Inferior parietal cortex (tissue), 1 donor: ENCODE measurements around the gene TGM3.

Source experiments
- DNase-seq: peaks from one replicate; pipeline ENCODE4 v3.0.0-alpha.2; 2016; ENCODE audit errors: extremely low spot score

Gene TGM3

GRCh38 chr20:2283706-2284423 is 11.9 kb upstream of the TGM3 start:
- no peak for DNase-seq

DNA sequence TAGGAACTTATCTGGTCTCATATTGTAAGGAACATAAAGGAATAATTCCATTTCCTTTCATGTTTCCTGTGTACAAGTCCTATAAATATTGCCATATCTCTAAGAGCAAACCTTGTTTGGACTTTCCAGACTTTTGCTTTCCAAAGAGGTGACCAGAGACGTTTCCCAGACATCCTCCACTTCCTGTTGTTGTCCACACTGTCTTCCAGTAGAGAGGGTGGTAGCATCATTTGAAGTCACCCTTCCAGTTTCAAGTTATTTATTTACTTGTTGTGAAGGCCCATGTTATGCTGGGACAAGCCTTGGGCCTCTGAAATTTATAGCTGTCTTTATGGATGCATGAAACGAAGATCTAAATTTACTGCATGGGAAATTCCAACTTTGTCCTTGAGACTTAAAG is 10.6 kb upstream of the TGM3 start:
- no peak for DNase-seq

GRCh38 chr20:2285613-2286012 is 10.2 kb upstream of the TGM3 start:
- DNase-seq, result no peak

- no peak for DNase-seq
Observed at GRCh38 chr20:2287504-2287903, 8.3 kb upstream of the TGM3 start.

GRCh38 chr20:2289475-2289874 is 6.3 kb upstream of the TGM3 start:
- no peak for DNase-seq

DNA sequence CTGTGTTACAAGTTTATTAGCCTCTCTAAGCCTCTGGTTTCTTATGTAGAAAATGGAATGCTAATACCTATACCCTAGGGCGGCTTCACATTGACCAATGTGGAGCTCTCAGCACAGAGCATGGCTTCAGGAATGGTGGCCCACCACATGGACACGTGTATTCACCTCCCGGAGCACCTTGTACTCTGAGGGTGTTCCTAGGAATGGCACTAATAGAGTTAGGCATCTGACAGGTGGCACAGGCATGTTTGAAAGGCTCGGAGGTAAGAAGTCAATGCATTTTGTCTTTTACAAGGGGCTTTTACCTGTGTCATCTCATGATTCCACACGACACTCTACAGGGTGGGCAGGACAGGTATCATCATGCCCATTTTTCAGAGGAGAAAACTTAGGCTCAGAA is 5.3 kb upstream of the TGM3 start:
- no peak for DNase-seq

- DNase-seq, result no peak
Observed at GRCh38 chr20:2292416-2293110, 3.2 kb upstream of the TGM3 start.

DNA sequence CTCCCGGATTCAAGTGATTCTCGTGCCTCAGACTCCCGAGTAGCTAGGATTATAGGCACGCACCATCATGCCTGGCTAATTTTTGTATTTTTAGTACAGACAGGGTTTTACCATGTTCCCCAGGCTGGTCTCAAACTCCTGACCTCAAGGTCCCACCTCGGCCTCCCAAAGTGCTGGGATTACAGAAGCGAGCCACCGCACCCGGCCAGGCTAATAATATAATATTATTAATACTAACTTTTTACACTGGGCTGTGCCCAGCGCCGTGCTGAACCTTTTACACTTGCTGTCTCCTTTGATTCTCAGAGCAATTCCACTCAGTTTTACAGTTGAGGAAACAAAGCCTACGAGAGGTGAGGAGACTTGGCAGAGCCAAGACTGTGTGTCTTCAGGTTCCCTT is 2.3 kb upstream of the TGM3 start:
- no peak for DNase-seq

- no peak for DNase-seq
Observed at GRCh38 chr20:2293971-2294370, 1.8 kb upstream of the TGM3 start.

- DNase-seq, result no peak
Observed at GRCh38 chr20:2295286-2295685, 515 bp upstream of the TGM3 start.

- no peak for DNase-seq
Observed at GRCh38 chr20:2296524-2297356, 939 bp downstream of the TGM3 start.

DNA sequence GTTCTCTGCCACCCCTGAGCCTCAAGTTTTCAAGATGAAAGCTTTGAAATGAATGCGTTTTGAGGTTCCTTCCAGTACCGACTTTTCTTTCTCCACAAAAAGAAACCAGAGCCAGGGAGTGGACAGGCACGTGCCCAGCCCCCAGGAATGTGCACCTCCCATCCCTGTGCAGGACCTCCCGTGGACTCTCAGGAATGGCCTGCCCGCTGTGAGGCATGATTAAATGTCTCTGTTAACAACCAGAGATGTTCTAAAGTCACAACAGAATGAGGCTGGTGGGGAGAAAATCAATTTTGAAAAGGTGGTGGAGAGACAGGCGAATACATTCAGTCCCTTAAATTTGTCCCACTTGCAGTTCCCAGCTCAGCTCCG is 1.5 kb downstream of the TGM3 start:
- no peak for DNase-seq

- DNase-seq, result no peak
Observed at GRCh38 chr20:2298116-2298515, 2.3 kb downstream of the TGM3 start.

- DNase-seq, result no peak
Observed at GRCh38 chr20:2298701-2299100, 2.9 kb downstream of the TGM3 start.

GRCh38 chr20:2299301-2299700 is 3.5 kb downstream of the TGM3 start:
- no peak for DNase-seq

- DNase-seq, result no peak
Observed at GRCh38 chr20:2300002-2300401, 4.2 kb downstream of the TGM3 start.

DNA sequence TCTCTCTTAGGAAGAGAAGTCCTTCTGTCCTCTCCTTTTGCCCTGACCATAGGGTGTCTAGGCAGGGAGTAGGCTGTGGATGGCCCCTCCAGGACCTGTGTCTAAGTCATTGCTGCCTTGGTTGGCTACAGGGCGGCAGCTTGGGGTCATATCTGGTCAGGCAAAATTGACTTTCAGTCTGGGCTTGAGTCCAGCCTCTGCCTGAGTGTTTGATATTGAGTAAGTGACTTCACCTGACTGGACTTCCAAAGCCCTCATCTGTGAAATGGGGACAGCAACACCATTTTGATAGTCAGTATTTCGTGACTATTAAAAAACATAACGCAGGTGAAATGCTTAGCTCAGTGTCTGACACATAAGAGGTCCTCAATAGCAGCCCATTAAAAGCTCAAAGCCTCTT is 4.6 kb downstream of the TGM3 start:
- DNase-seq, result no peak

DNA sequence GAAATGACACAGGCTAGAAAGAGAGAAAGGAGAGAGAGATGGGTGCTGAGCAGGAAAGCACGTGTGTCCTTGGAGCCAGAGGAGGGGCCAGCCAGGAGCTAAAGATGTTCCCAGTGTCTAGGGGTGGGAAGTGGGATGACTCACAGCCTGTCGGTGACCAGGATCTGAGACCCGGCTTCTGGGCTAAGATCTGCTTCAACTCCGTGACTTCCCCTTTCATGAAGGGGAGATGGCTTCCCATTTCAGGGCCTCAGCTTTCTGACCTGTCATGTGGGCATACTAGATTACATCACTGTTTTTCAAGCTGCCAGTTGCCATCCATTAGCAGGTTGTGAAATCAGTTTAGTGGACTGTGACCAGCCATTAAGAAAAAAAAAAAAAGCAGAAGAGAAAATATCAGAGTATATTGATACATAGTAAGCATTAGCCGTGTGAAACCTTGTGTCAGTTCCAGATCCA is 5.4 kb downstream of the TGM3 start:
- DNase-seq, result peak; percentile 32

DNA sequence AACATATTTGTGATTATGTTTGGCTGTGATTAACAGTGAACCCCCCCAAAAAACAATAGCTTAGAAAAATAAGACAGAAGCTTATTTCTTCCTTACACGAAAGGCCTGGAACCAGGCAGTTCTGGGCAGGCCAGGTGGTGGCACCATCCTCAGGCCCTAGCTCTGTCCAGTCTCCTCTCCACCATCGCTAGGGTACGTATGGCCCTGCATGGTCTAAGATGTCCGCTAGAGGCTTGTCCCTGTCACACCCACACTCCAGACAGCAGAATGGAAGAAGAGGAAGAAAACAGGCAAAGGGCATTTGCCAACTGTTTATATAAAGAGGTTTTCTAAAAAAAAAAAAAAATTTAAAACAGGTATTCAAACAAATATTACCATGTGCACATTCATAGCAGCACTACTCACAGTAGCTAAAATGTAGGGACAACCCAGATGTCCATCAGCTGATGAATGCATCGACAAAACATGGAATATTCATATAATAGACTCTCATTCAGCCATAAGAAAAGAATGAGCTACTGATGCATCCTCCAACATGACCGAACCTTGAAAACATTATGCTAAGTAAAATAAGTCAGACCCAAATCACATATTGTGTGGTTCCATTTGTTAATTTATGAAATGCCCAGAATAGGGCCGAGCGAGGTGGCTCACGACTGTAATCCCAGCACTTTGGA is 6.7 kb downstream of the TGM3 start:
- no peak for DNase-seq

DNA sequence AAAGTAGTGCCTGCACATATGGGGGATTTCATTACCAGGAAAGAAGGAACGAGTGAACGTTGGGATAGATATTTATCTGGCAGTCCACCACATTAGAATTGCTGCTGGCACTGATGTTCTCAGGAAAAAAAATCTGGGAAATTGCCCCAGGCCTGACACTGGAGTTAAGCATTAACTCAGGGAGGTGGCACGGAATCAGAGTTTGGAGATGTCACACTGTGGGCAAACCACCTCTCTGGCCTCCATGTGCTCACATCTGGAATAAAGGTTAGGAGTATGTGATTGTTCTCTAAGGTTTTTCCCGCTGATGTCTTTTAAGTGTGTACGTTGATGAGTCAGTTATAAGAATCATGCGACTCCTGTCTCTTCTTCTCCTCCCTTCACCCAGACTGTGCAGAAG is 7.9 kb downstream of the TGM3 start:
- DNase-seq, result no peak

DNA sequence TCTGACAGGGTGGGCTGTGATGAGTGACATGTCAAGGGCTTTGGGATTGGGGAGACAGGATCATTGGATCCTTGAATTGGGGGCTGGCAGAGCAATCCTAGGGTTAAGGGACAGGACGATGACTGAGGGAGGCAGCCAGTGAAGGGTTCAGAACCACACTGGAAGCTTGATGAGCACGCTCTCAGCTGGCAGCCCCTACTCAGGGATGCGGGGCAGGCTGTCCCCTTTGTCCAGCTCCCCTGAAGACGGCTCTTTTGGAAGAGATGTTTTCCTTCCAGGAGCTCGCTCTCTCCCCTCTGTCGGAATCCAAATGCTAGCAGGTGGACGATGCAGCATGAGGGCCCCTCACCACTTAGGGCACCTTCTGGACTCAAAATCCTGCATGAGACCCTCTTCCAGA is 8.4 kb downstream of the TGM3 start:
- no peak for DNase-seq

- no peak for DNase-seq
Observed at GRCh38 chr20:2305029-2305428, 9.2 kb downstream of the TGM3 start.
